Jurkat, Clone E6-1 (cell line): ENCODE results near the gene SND1.

Experiments used
- DNase-seq: peaks from one replicate; pipeline ENCODE4 v3.0.0-alpha.2; 2011; ENCODE audit warnings: low read depth, low spot score
- H3K4me3 ChIP-seq: 2 replicates; pipeline ENCODE4 v1.5.1; 2011; ENCODE audit warnings: mild to moderate bottlenecking, low read length, control low read depth, moderate library complexity

Gene SND1

GRCh38 chr7:128029405-128029995, 377.5 kb downstream of the SND1 start:
- no peak overlapping the region for H3K4me3 ChIP-seq
- DNase-seq = no peak

GRCh38 chr7:128030263-128030653, 378.3 kb downstream of the SND1 start:
- no peak overlapping the region for H3K4me3 ChIP-seq
- DNase-seq = no peak

GRCh38 chr7:128030654-128031611, 378.9 kb downstream of the SND1 start, which contains the start of gene LRRC4:
LRRC4 (minus strand) TSS chr7:128031437; CDS start chr7:128030640, 797 bp downstream.
- no peak for DNase-seq
- no peak within 1 kb of the TSS for H3K4me3 ChIP-seq

GRCh38 chr7:128031901-128032604, 380.1 kb downstream of the SND1 start:
- no peak for DNase-seq
- no peak overlapping the region for H3K4me3 ChIP-seq

- no peak for DNase-seq
- H3K4me3 ChIP-seq = no peak overlapping the region
These were observed 380.7 kb downstream of the SND1 start for GRCh38 chr7:128032605-128033235.

GRCh38 chr7:128033246-128033645, 381.3 kb downstream of the SND1 start:
- no peak overlapping the region for H3K4me3 ChIP-seq
- no peak for DNase-seq

- DNase-seq = no peak
- H3K4me3 ChIP-seq = no peak overlapping the region
These were observed 382.8 kb downstream of the SND1 start for GRCh38 chr7:128034825-128035224.

GRCh38 chr7:128035712-128036111, 383.7 kb downstream of the SND1 start:
- no peak overlapping the region for H3K4me3 ChIP-seq
- no peak for DNase-seq

GRCh38 chr7:128036226-128036940, 384.4 kb downstream of the SND1 start:
- DNase-seq = no peak
- H3K4me3 ChIP-seq = no peak overlapping the region

GRCh38 chr7:128037081-128037480, 385.1 kb downstream of the SND1 start:
- no peak overlapping the region for H3K4me3 ChIP-seq
- no peak for DNase-seq

GRCh38 chr7:128037880-128038619, 386.1 kb downstream of the SND1 start:
- DNase-seq = no peak
- H3K4me3 ChIP-seq = no peak overlapping the region

- H3K4me3 ChIP-seq = no peak overlapping the region
- no peak for DNase-seq
These were observed 387.6 kb downstream of the SND1 start for GRCh38 chr7:128039544-128039953.

GRCh38 chr7:128040205-128040604, 388.2 kb downstream of the SND1 start:
- no peak for DNase-seq
- no peak overlapping the region for H3K4me3 ChIP-seq

GRCh38 chr7:128041203-128041602, 389.2 kb downstream of the SND1 start:
- no peak for DNase-seq
- H3K4me3 ChIP-seq = no peak overlapping the region

GRCh38 chr7:128042012-128042411, 390.0 kb downstream of the SND1 start:
- H3K4me3 ChIP-seq = no peak overlapping the region
- DNase-seq = no peak

GRCh38 chr7:128044064-128044463, 392.1 kb downstream of the SND1 start:
- no peak overlapping the region for H3K4me3 ChIP-seq
- DNase-seq = no peak

- DNase-seq = no peak
- H3K4me3 ChIP-seq = no peak overlapping the region
These were observed 393.2 kb downstream of the SND1 start for GRCh38 chr7:128045158-128045557.

- no peak for DNase-seq
- H3K4me3 ChIP-seq = no peak overlapping the region
These were observed 393.8 kb downstream of the SND1 start for GRCh38 chr7:128045766-128046165.
